RWPE1 (cell line): ENCODE data around the gene SESN2.

Experiments used
- CTCF ChIA-PET: fragments of 350-600 bp; sonication (Branson Sonifier 250); formaldehyde crosslinking; extraction: SDS; loops from one replicate; lab custom pipeline; 2021; lab: Yijun Ruan, JAX
- POLR2A ChIA-PET: fragments of 400-600 bp; formaldehyde crosslinking; extraction: SDS; loops from one replicate; lab custom pipeline; 2020; ENCODE audit warnings: antibody characterized with exemption; ENCODE audit not compliant: low non-redundant PET; lab: Yijun Ruan, JAX
- DNase-seq: peaks from one replicate; pipeline ENCODE4 v3.0.0; 2012; ENCODE audit warnings: low spot score
- H3K27ac ChIP-seq: fragments of 450-650 bp; 2 replicates; pipeline ENCODE4 v1.5.1; 2017
- CTCF ChIP-seq: fragments of 450-650 bp; conservative IDR thresholded peaks from 2 replicates; pipeline ENCODE4 v1.5.1; 2017; ENCODE audit warnings: low read depth, mild to moderate bottlenecking

The SESN2 gene

GRCh38 chr1:28267633-28268032 is 8.3 kb downstream of the SESN2 start:
- peak overlapping the region; percentile 40 for H3K27ac ChIP-seq
- CTCF ChIA-PET: interaction anchor here (0.5 to 0.7 kb wide), 2 partner anchors 72 to 97 kb away, joined by 3 to 5 read pairs; no protein-coding TSS in a partner anchor
- POLR2A ChIA-PET: no interaction called here
- DNase-seq: no peak
- no peak for TF ChIP-seq CTCF

GRCh38 chr1:28269529-28269928 is 10.2 kb downstream of the SESN2 start:
- POLR2A ChIA-PET: interaction anchor here (0.7 kb wide), 1 partner anchor 301 kb away, joined by 9 read pairs; no protein-coding TSS in a partner anchor
- no peak for DNase-seq
- no peak overlapping the region for H3K27ac ChIP-seq
- no peak for TF ChIP-seq CTCF
- CTCF ChIA-PET: interaction anchor here (0.7 kb wide), 1 partner anchor 11 kb away, joined by 5 read pairs; no protein-coding TSS in a partner anchor

GRCh38 chr1:28272215-28272852 is 13.0 kb downstream of the SESN2 start:
- H3K27ac ChIP-seq: no peak overlapping the region; the same call in 1 of the 2 replicates
- POLR2A ChIA-PET: no interaction called here
- DNase-seq: no peak
- no peak for TF ChIP-seq CTCF
- CTCF ChIA-PET: interaction anchor here (0.5 kb wide), 1 partner anchor 99 kb away, joined by 4 read pairs; no protein-coding TSS in a partner anchor

- POLR2A ChIA-PET: no interaction called here
- H3K27ac ChIP-seq: peak overlapping the region; percentile 28
- no peak for TF ChIP-seq CTCF
- no peak for DNase-seq
- CTCF ChIA-PET: no interaction called here
These were observed 14.0 kb downstream of the SESN2 start for GRCh38 chr1:28273216-28273860.

GRCh38 chr1:28278763-28279162 is 19.4 kb downstream of the SESN2 start:
- POLR2A ChIA-PET: no interaction called here
- no peak overlapping the region for H3K27ac ChIP-seq

More at GRCh38 chr1:28278763-28279162, 19.4 kb downstream of the SESN2 start:
- no peak for DNase-seq
- CTCF ChIA-PET: interaction anchor here (0.5 kb wide), 1 partner anchor 8 kb away, joined by 3 read pairs; no protein-coding TSS in a partner anchor
- no peak for TF ChIP-seq CTCF
